ENCODE data around the gene PPA2.

The PPA2 gene

GRCh38 chr4:105483840-105484239 lies 10.0 kb upstream of the PPA2 start:
- no peak for TF ChIP-seq FOXM1 (IDR thresholded peaks at IDR 0.05; ENCODE audit: borderline replicate concordance, low read depth)
- no peak for TF ChIP-seq RAD21 (IDR thresholded peaks at IDR 0.05; ENCODE audit: low read depth)
- TF ChIP-seq REST (IDR thresholded peaks at IDR 0.05; ENCODE audit: low read depth), result no peak
- no peak for TF ChIP-seq NFIC (IDR thresholded peaks at IDR 0.05)
- no peak for TF ChIP-seq ZBTB7A (IDR thresholded peaks at IDR 0.05; ENCODE audit: low read depth)
- TF ChIP-seq EGR1 (IDR thresholded peaks at IDR 0.05), result no peak
- no peak for TF ChIP-seq CREB1 (IDR thresholded peaks at IDR 0.05; ENCODE audit: low read depth)
- TF ChIP-seq, protein P1, sequence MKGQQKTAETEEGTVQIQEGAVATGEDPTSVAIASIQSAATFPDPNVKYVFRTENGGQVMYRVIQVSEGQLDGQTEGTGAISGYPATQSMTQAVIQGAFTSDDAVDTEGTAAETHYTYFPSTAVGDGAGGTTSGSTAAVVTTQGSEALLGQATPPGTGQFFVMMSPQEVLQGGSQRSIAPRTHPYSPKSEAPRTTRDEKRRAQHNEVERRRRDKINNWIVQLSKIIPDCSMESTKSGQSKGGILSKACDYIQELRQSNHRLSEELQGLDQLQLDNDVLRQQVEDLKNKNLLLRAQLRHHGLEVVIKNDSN (IDR thresholded peaks at IDR 0.05), result no peak
- TF ChIP-seq TAF1 (IDR thresholded peaks at IDR 0.05; ENCODE audit: low read depth), result no peak
- TF ChIP-seq CEBPB (IDR thresholded peaks at IDR 0.05), result no peak
- TF ChIP-seq, protein P2, sequence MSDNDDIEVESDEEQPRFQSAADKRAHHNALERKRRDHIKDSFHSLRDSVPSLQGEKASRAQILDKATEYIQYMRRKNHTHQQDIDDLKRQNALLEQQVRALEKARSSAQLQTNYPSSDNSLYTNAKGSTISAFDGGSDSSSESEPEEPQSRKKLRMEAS (IDR thresholded peaks at IDR 0.05), result no peak
- TF ChIP-seq EP300 (IDR thresholded peaks at IDR 0.05; ENCODE audit: borderline replicate concordance), result no peak
- no peak for TF ChIP-seq TCF12 (IDR thresholded peaks at IDR 0.05; ENCODE audit: low read depth)
- TF ChIP-seq TEAD4 (IDR thresholded peaks at IDR 0.05), result no peak
- TF ChIP-seq YY1 (IDR thresholded peaks at IDR 0.05; ENCODE audit: low read depth), result no peak

GRCh38 chr4:105474099-105474518 lies 247 bp upstream of the PPA2 start:
- TF ChIP-seq ZBTB7A (IDR thresholded peaks at IDR 0.05; ENCODE audit: low read depth) (0 out of 2 replicates have a peak, but pooled peaks have one; percentile 4), YY1 (IDR thresholded peaks at IDR 0.05; ENCODE audit: low read depth) (no peak), RAD21 (IDR thresholded peaks at IDR 0.05; ENCODE audit: low read depth) (peak; percentile 36; the same call in 1 of the 2 replicates)

GRCh38 chr4:105472871-105473323 lies 965 bp downstream of the PPA2 start:
- no peak for TF ChIP-seq CREB1 (IDR thresholded peaks at IDR 0.05; ENCODE audit: low read depth)
- no peak for TF ChIP-seq REST (IDR thresholded peaks at IDR 0.05; ENCODE audit: low read depth)
- TF ChIP-seq, protein P2 (IDR thresholded peaks at IDR 0.05), result no peak
- TF ChIP-seq, protein P1 (IDR thresholded peaks at IDR 0.05), result no peak
- TF ChIP-seq CEBPB (IDR thresholded peaks at IDR 0.05), result no peak
- no peak for TF ChIP-seq NFIC (IDR thresholded peaks at IDR 0.05)
- no peak for TF ChIP-seq RAD21 (IDR thresholded peaks at IDR 0.05; ENCODE audit: low read depth)
- TF ChIP-seq FOXM1 (IDR thresholded peaks at IDR 0.05; ENCODE audit: borderline replicate concordance, low read depth), result no peak
- no peak for TF ChIP-seq ZBTB7A (IDR thresholded peaks at IDR 0.05; ENCODE audit: low read depth)
- TF ChIP-seq TEAD4 (IDR thresholded peaks at IDR 0.05), result no peak
- TF ChIP-seq TCF12 (IDR thresholded peaks at IDR 0.05; ENCODE audit: low read depth), result no peak
- no peak for TF ChIP-seq EP300 (IDR thresholded peaks at IDR 0.05; ENCODE audit: borderline replicate concordance)
- no peak for TF ChIP-seq YY1 (IDR thresholded peaks at IDR 0.05; ENCODE audit: low read depth)
- TF ChIP-seq EGR1 (IDR thresholded peaks at IDR 0.05), result no peak
- TF ChIP-seq TAF1 (IDR thresholded peaks at IDR 0.05; ENCODE audit: low read depth), result no peak

GRCh38 chr4:105471566-105472176 lies 2.2 kb downstream of the PPA2 start:
- TF ChIP-seq RAD21 (IDR thresholded peaks at IDR 0.05; ENCODE audit: low read depth) (peak; percentile 66), TAF1 (IDR thresholded peaks at IDR 0.05; ENCODE audit: low read depth) (no peak)

DNA sequence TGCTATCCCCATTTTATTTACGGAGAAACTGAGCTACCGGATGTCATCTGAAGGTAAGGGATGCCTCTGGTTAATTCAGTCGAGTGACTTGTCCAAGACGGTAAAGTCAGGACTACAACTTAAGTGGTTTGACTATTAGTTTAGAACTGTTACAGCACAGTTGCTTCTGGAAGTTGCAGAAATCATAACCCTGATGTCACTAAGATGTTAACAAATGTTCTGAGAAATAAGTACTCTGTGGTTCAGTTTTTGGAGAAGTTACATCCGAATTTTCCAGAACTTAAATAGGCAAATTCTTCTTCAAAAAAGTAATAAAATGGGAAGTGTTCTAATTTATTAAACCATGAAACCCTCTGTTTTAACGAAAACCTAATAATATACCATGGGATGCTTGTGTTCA lies 3.1 kb downstream of the PPA2 start:
- TF ChIP-seq RAD21 (IDR thresholded peaks at IDR 0.05; ENCODE audit: low read depth) (no peak), TCF12 (IDR thresholded peaks at IDR 0.05; ENCODE audit: low read depth) (no peak), TEAD4 (IDR thresholded peaks at IDR 0.05) (no peak), CREB1 (IDR thresholded peaks at IDR 0.05; ENCODE audit: low read depth) (no peak), NFIC (IDR thresholded peaks at IDR 0.05) (no peak), FOXM1 (IDR thresholded peaks at IDR 0.05; ENCODE audit: borderline replicate concordance, low read depth) (no peak), ZBTB7A (IDR thresholded peaks at IDR 0.05; ENCODE audit: low read depth) (no peak), CEBPB (IDR thresholded peaks at IDR 0.05) (no peak), YY1 (IDR thresholded peaks at IDR 0.05; ENCODE audit: low read depth) (no peak), REST (IDR thresholded peaks at IDR 0.05; ENCODE audit: low read depth) (no peak), EGR1 (IDR thresholded peaks at IDR 0.05) (no peak), EP300 (IDR thresholded peaks at IDR 0.05; ENCODE audit: borderline replicate concordance) (no peak)
- TF ChIP-seq, protein P2 (IDR thresholded peaks at IDR 0.05), result no peak
- TF ChIP-seq, protein P1 (IDR thresholded peaks at IDR 0.05), result no peak

Measured in Ishikawa (cell line).